PC-3 (cell line): ENCODE results near the gene SLC22A1. TPM values are rescaled to one million over a fixed set of nuclear protein-coding genes. Genes with fewer than 3 reads are reported as not detected.

Source experiments
- ATAC-seq: fragments of 200-7000 bp; cut with Tn5 transposase; 2 replicates; pipeline ENCODE4 v1.9.1; 2020; ENCODE audit warnings: mild to moderate bottlenecking, moderate library complexity
- BruUV-seq: library from RNA; stranded (reverse); fragments of 400-500 nt; replicated peaks from 2 replicates; lab custom pipeline; 2021; lab: Mats Ljungman, UMichigan
- CTCF ChIA-PET: fragments of 300-600 bp; sonication (Branson Sonifier 250); formaldehyde crosslinking; loops from one replicate; lab custom pipeline; 2022; ENCODE audit warnings: antibody characterized with exemption; lab: Charles Lee
- POLR2A ChIA-PET: fragments of 300-600 bp; sonication (Branson Sonifier 250); formaldehyde crosslinking; loops from one replicate; lab custom pipeline; 2022; ENCODE audit warnings: antibody characterized with exemption; ENCODE audit not compliant: unreplicated experiment; lab: Charles Lee
- DNase-seq: peaks from one replicate; pipeline ENCODE4 v3.0.0-alpha.2; 2015
- H2AFZ ChIP-seq: fragments of 300-600 bp; sonication (generic); 2 replicates; pipeline ENCODE4 v1.6.0; 2016; ENCODE audit warnings: antibody characterized with exemption, low read length
- H3F3A ChIP-seq: fragments of 300-600 bp; sonication (generic); one replicate; pipeline ENCODE4 v1.6.0; 2017; ENCODE audit warnings: antibody characterized with exemption, low read length, control low read depth, mild to moderate bottlenecking; ENCODE audit not compliant: unreplicated experiment
- H3K27ac ChIP-seq: fragments of 300-600 bp; sonication (generic); 2 replicates; pipeline ENCODE4 v1.5.1; 2016; ENCODE audit warnings: mild to moderate bottlenecking, low read length
- H3K27me3 ChIP-seq: fragments of 300-600 bp; sonication (generic); 2 replicates; pipeline ENCODE4 v1.6.1; 2016; ENCODE audit warnings: low read length, mixed read lengths
- H3K36me3 ChIP-seq: fragments of 300-600 bp; sonication (generic); 2 replicates; pipeline ENCODE4 v1.6.1; 2016; ENCODE audit warnings: low read depth, mixed run types, low read length, mixed read lengths
- H3K4me1 ChIP-seq: fragments of 300-600 bp; sonication (generic); 2 replicates; pipeline ENCODE4 v1.5.1; 2016; ENCODE audit warnings: low read length; ENCODE audit not compliant: insufficient read depth
- H3K4me2 ChIP-seq: fragments of 300-600 bp; sonication (generic); 2 replicates; pipeline ENCODE4 v1.6.0; 2016; ENCODE audit warnings: low read length
- H3K4me3 ChIP-seq: fragments of 300-600 bp; sonication (generic); 2 replicates; pipeline ENCODE4 v1.5.1; 2016; ENCODE audit warnings: mild to moderate bottlenecking, low read length, mixed read lengths
- H3K79me2 ChIP-seq: fragments of 300-600 bp; sonication (generic); 2 replicates; pipeline ENCODE4 v1.6.1; 2017; ENCODE audit warnings: low read length, mixed read lengths
- H3K9ac ChIP-seq: fragments of 300-600 bp; sonication (generic); 2 replicates; pipeline ENCODE4 v1.6.0; 2016; ENCODE audit warnings: mild to moderate bottlenecking, low read length
- H3K9me2 ChIP-seq: fragments of 300-600 bp; sonication (generic); replicated peaks from 2 replicates; pipeline ENCODE4 v1.6.1; 2016; ENCODE audit warnings: mixed run types, low read length, mixed read lengths
- H3K9me3 ChIP-seq: fragments of 300-600 bp; sonication (generic); 2 replicates; pipeline ENCODE4 v1.6.1; 2016; ENCODE audit warnings: low read length, mixed read lengths
- H4K20me1 ChIP-seq: fragments of 300-600 bp; sonication (generic); 2 replicates; pipeline ENCODE4 v1.6.1; 2016; ENCODE audit warnings: low read length, mixed read lengths
- EZH2 ChIP-seq: fragments of 300-600 bp; sonication (generic); IDR thresholded peaks from one replicate; pipeline ENCODE4 v1.6.1; 2017; ENCODE audit warnings: antibody characterized with exemption, mild to moderate bottlenecking, low read length; ENCODE audit not compliant: unreplicated experiment
- EZH2phosphoT487 ChIP-seq: fragments of 300-600 bp; sonication (generic); IDR thresholded peaks from 2 replicates; pipeline ENCODE4 v1.6.1; 2018; ENCODE audit warnings: mild to moderate bottlenecking, antibody characterized with exemption, low read length, borderline replicate concordance
- intact Hi-C: fragments of 100-400 bp; cut with micrococcal nuclease; formaldehyde crosslinking; loops from 2 replicates; pipeline ENCODE4 v1.9.0; 2023
- total RNA-seq: library from RNA; depleted of rRNA; stranded (reverse); fragments of >200 nt; gene quantifications from 2 replicates; pipeline ENCODE4 v1.2.3, GENCODE V29; 2014
- TF ChIP-seq, protein P1 (sequence below): fragments of 300-600 bp; sonication (generic); conservative IDR thresholded peaks from 2 replicates; pipeline ENCODE4 v1.5.1; 2017; ENCODE audit warnings: antibody characterized with exemption, low read depth, mild to moderate bottlenecking, low read length

The SLC22A1 gene
- total RNA-seq, 1 experiment from 2014 or later, result 10.2 TPM

DNA sequence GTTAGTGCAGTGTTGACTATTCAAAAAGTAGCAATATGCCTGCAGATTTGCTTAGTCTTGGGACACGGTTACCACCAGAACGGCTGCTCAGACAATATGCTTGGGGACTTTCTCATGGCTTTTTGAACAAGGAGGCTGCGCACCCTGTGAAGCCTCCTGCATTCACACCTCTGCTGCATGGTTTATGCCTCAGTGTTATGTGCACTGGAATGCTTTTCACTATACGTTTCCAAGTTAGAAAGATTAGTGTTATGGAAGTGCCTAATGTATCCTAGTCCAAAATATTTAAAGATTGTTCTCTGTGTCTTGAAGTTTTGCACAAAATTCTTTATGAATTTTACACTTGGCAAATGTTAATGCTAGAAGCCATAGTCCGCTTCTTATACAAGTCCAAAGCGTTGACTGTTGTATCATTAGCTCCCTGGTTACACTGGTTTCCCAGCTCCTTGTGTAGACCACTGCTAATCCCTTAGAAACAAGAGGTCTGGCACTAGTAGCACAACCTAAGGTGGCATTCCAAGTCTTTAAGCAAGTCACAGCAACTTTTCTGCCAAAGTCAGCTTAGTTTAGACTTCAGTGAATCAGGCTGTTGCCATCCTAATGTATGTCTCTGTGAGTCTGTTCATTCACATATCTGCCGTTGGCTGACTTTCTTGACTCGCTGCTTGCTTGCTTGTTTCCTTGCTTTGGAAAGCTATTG, 26.3 kb upstream of the SLC22A1 start:
- BruUV-seq, result no TSS peak

GRCh38 chr6:160101277-160102205, 20.1 kb upstream of the SLC22A1 start:
- Histone ChIP-seq H3K9me2 (no peaks in the 10 kb centered on the region), H3K4me3 (no peak overlapping the region), H3K9me3 (no peaks in the 10 kb centered on the region), H3K4me2 (no peak overlapping the region), H4K20me1 (no peaks in the 10 kb centered on the region), H3K36me3 (peaks cover 7% of the 10 kb centered on the region; the same call in 1 of the 2 replicates), H2AFZ (no peak overlapping the region), H3F3A (no peaks in the 10 kb centered on the region), H3K4me1 (peaks cover 6% of the 10 kb centered on the region; the same call in 1 of the 2 replicates), H3K9ac (no peak overlapping the region), H3K27ac (no peak overlapping the region), H3K27me3 (no peaks in the 10 kb centered on the region), H3K79me2 (no peaks in the 10 kb centered on the region)
- ChIA-PET POLR2A (no interaction called here), CTCF (no interaction called here)
- BruUV-seq, result no TSS peak
- DNase-seq (no peak), ATAC-seq (no peak)
- TF ChIP-seq, protein P1, sequence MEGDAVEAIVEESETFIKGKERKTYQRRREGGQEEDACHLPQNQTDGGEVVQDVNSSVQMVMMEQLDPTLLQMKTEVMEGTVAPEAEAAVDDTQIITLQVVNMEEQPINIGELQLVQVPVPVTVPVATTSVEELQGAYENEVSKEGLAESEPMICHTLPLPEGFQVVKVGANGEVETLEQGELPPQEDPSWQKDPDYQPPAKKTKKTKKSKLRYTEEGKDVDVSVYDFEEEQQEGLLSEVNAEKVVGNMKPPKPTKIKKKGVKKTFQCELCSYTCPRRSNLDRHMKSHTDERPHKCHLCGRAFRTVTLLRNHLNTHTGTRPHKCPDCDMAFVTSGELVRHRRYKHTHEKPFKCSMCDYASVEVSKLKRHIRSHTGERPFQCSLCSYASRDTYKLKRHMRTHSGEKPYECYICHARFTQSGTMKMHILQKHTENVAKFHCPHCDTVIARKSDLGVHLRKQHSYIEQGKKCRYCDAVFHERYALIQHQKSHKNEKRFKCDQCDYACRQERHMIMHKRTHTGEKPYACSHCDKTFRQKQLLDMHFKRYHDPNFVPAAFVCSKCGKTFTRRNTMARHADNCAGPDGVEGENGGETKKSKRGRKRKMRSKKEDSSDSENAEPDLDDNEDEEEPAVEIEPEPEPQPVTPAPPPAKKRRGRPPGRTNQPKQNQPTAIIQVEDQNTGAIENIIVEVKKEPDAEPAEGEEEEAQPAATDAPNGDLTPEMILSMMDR, result no peak
- TF ChIP-seq EZH2phosphoT487 (no peak), EZH2 (no peak)
- intact Hi-C loops, result no loop called here

More for the DNA sequence above, 26.3 kb upstream of the SLC22A1 start:
- Histone ChIP-seq H3K9me3 (no peaks in the 10 kb centered on the region), H3K79me2 (no peaks in the 10 kb centered on the region), H3K4me1 (no peaks in the 10 kb centered on the region), H3K27ac (no peak overlapping the region), H3K27me3 (no peaks in the 10 kb centered on the region), H3K36me3 (peaks cover 2% of the 10 kb centered on the region; the same call in 1 of the 2 replicates), H3K9ac (no peak overlapping the region), H3K4me3 (no peak overlapping the region), H3K9me2 (no peaks in the 10 kb centered on the region), H4K20me1 (no peaks in the 10 kb centered on the region), H3F3A (no peaks in the 10 kb centered on the region), H2AFZ (no peak overlapping the region), H3K4me2 (no peak overlapping the region)
- ChIA-PET CTCF (no interaction called here), POLR2A (no interaction called here)
- TF ChIP-seq, protein P1, result no peak
- no peak for TF ChIP-seq EZH2
- DNase-seq (no peak), ATAC-seq (no peak)
- intact Hi-C loops, result no loop called here
